Testis (tissue), 2 donors: ENCODE data around the gene MS4A15.

ENCODE experiments used
- POLR2A ChIP-seq: fragments of 450-650 bp; IDR thresholded peaks from one replicate; pipeline ENCODE4 v1.6.1; 2017; ENCODE audit warnings: antibody characterized with exemption, mild to moderate bottlenecking, moderate library complexity
- TF ChIP-seq, protein P1 (sequence below), 3 experiments: fragments of 450-650 bp in 2 of 3; fragments of 200-600 bp in 1 of 3; sonication (generic) in 1 of 3; IDR thresholded peaks; one replicate each; pipeline ENCODE4 v1.5.1; 2016 to 2019; ENCODE audit warnings: antibody characterized with exemption in 3 of 3, mild to moderate bottlenecking in 2 of 3, moderate library complexity in 1 of 3

DNA sequence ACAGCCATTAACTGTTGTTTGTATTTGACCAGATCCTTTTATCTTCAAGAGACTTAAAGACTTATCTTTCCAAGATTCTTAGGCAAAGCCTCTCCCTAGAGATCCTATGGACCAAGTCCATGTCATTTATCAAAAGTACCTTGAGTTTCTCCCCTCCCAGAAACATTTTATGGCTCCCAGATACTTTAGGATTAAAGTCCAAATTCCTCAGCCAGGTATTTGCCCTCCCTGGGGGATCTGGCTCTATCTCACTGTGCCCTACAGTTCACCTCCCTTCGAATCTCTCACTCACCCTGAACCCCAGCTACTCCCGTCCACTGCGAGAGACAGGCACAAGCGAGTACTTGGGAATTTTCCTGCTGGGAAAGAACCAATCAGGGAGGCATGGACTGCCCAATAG is 45.4 kb upstream of the MS4A15 start:
- TF ChIP-seq, protein P1, sequence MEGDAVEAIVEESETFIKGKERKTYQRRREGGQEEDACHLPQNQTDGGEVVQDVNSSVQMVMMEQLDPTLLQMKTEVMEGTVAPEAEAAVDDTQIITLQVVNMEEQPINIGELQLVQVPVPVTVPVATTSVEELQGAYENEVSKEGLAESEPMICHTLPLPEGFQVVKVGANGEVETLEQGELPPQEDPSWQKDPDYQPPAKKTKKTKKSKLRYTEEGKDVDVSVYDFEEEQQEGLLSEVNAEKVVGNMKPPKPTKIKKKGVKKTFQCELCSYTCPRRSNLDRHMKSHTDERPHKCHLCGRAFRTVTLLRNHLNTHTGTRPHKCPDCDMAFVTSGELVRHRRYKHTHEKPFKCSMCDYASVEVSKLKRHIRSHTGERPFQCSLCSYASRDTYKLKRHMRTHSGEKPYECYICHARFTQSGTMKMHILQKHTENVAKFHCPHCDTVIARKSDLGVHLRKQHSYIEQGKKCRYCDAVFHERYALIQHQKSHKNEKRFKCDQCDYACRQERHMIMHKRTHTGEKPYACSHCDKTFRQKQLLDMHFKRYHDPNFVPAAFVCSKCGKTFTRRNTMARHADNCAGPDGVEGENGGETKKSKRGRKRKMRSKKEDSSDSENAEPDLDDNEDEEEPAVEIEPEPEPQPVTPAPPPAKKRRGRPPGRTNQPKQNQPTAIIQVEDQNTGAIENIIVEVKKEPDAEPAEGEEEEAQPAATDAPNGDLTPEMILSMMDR (IDR thresholded peaks at IDR 0.05), result no peak
- no peak for TF ChIP-seq POLR2A
